ENCODE measurements around the gene CCS. TPM values are rescaled to one million over a fixed set of nuclear protein-coding genes. Genes with fewer than 3 reads are reported as not detected.

Gene CCS
- total and polyA plus RNA-seq, 9 of the 15 experiments (the other 6 are each of a cell fraction or from before 2014, with no cell fraction given) = 1.1 to 46.6 (median 26.8) TPM

GRCh38 chr11:66638177-66639065 lies 45.4 kb downstream of the CCS start, which contains the start of gene RBM4 (continued):
- TF ChIP-seq, protein P1, sequence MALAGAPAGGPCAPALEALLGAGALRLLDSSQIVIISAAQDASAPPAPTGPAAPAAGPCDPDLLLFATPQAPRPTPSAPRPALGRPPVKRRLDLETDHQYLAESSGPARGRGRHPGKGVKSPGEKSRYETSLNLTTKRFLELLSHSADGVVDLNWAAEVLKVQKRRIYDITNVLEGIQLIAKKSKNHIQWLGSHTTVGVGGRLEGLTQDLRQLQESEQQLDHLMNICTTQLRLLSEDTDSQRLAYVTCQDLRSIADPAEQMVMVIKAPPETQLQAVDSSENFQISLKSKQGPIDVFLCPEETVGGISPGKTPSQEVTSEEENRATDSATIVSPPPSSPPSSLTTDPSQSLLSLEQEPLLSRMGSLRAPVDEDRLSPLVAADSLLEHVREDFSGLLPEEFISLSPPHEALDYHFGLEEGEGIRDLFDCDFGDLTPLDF (CRISPR knock-in tag; IDR thresholded peaks at IDR 0.05) = no peak
- no peak for TF ChIP-seq KLF6 (CRISPR knock-in tag; IDR thresholded peaks at IDR 0.05; ENCODE audit: borderline replicate concordance)
- peak; percentile 84 for TF ChIP-seq THAP12 (CRISPR knock-in tag; IDR thresholded peaks at IDR 0.05)
- no peak for TF ChIP-seq MTA1 (IDR thresholded peaks at IDR 0.05; ENCODE audit: borderline replicate concordance)
- TF ChIP-seq NFE2 (IDR thresholded peaks at IDR 0.05; ENCODE audit: low read depth) = no peak
- no peak for TF ChIP-seq UBTF (IDR thresholded peaks at IDR 0.05; ENCODE audit: borderline replicate concordance in 1 of 2, low read depth in 2 of 2, low read length in 2 of 2)
- no peak for TF ChIP-seq HSF4 (CRISPR knock-in tag; IDR thresholded peaks at IDR 0.05; ENCODE audit: borderline replicate concordance)
- TF ChIP-seq ZNF140 (CRISPR knock-in tag; IDR thresholded peaks at IDR 0.05) = no peak
- TF ChIP-seq HNRNPK (IDR thresholded peaks at IDR 0.05; ENCODE audit: low read depth, low read length, poor library complexity, severe bottlenecking) = no peak
- TF ChIP-seq ZFP30 (CRISPR knock-in tag; IDR thresholded peaks at IDR 0.05; ENCODE audit: borderline replicate concordance) = no peak
- no peak; the same call in 1 of the 2 replicates for TF ChIP-seq TOE1 (IDR thresholded peaks at IDR 0.05; ENCODE audit: borderline replicate concordance)
- peak; percentile 70; the same call in 1 of the 2 replicates for TF ChIP-seq TOE1 (CRISPR knock-in tag; IDR thresholded peaks at IDR 0.05; ENCODE audit: borderline replicate concordance, low read depth)
- TF ChIP-seq, protein P2, sequence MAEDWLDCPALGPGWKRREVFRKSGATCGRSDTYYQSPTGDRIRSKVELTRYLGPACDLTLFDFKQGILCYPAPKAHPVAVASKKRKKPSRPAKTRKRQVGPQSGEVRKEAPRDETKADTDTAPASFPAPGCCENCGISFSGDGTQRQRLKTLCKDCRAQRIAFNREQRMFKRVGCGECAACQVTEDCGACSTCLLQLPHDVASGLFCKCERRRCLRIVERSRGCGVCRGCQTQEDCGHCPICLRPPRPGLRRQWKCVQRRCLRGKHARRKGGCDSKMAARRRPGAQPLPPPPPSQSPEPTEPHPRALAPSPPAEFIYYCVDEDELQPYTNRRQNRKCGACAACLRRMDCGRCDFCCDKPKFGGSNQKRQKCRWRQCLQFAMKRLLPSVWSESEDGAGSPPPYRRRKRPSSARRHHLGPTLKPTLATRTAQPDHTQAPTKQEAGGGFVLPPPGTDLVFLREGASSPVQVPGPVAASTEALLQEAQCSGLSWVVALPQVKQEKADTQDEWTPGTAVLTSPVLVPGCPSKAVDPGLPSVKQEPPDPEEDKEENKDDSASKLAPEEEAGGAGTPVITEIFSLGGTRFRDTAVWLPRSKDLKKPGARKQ (CRISPR knock-in tag; IDR thresholded peaks at IDR 0.05) = no peak
- TF ChIP-seq ZNF3 (CRISPR knock-in tag; IDR thresholded peaks at IDR 0.05) = no peak
- no peak; a peak in 1 of 4 replicates for TF ChIP-seq RAD21 (CRISPR knock-in tag; conservative IDR thresholded peaks at IDR 0.05 in 1 of 2, IDR thresholded peaks at IDR 0.05 in 1 of 2)
- no peak for TF ChIP-seq ZBTB8A (IDR thresholded peaks at IDR 0.05; ENCODE audit: partially characterized antibody)
- peak in 1 of 2 experiments; percentile 17; a peak in 1 of 4 replicates for TF ChIP-seq TBL1XR1 (IDR thresholded peaks at IDR 0.05; ENCODE audit: low read length in 2 of 2)
- TF ChIP-seq POLR3G (IDR thresholded peaks at IDR 0.05; ENCODE audit: extremely low read depth, insufficient read length, insufficient replicate concordance) = no peak
- TF ChIP-seq NFIC (IDR thresholded peaks at IDR 0.05) = no peak
